IMR-90 (cell line): ENCODE measurements around the gene MPP2. TPM values are rescaled to one million over a fixed set of nuclear protein-coding genes. Genes with fewer than 3 reads are reported as not detected.

Experiments used
- ATAC-seq: fragments of 200-7000 bp; cut with Tn5 transposase; 2 replicates; pipeline ENCODE4 v1.9.1; 2020; ENCODE audit warnings: low read depth, mild to moderate bottlenecking, moderate library complexity
- BruUV-seq: library from RNA; stranded (reverse); fragments of 400-500 nt; replicated peaks from 2 replicates; lab custom pipeline; 2021; lab: Mats Ljungman, UMichigan
- CTCF ChIA-PET: fragments of 300-600 bp; formaldehyde crosslinking; extraction: SDS; loops from one replicate; lab custom pipeline; 2021; ENCODE audit warnings: antibody characterized with exemption; lab: Yijun Ruan, JAX
- POLR2A ChIA-PET: fragments of 300-600 bp; sonication (Branson Sonifier 250); formaldehyde crosslinking; loops from one replicate; lab custom pipeline; 2022; ENCODE audit warnings: antibody characterized with exemption; ENCODE audit not compliant: unreplicated experiment; lab: Charles Lee
- DNase-seq: peaks from one replicate; pipeline ENCODE4 v3.0.0; 2013
- H2AFZ ChIP-seq: replicated peaks from 2 replicates; pipeline ENCODE3; 2013; ENCODE audit warnings: low read length, mild to moderate bottlenecking; ENCODE audit not compliant: poor library complexity
- H2AK5ac ChIP-seq: 2 replicates; pipeline ENCODE4 v1.6.1; 2013; ENCODE audit warnings: low read depth, low read length, inconsistent platforms
- H2AK9ac ChIP-seq: replicated peaks from 2 replicates; pipeline ENCODE3; 2013; ENCODE audit warnings: mild to moderate bottlenecking, low read depth, low read length, moderate library complexity; ENCODE audit not compliant: poor library complexity
- H2BK120ac ChIP-seq: 2 replicates; pipeline ENCODE4 v1.6.1; 2013; ENCODE audit warnings: low read depth, low read length, inconsistent platforms
- H2BK15ac ChIP-seq: 3 replicates; pipeline ENCODE4 v1.6.1; 2013; ENCODE audit warnings: low read depth, low read length, inconsistent platforms
- H2BK20ac ChIP-seq: 2 replicates; pipeline ENCODE4 v1.6.1; 2013; ENCODE audit warnings: low read depth, mild to moderate bottlenecking, inconsistent platforms, low read length, moderate library complexity
- H2BK5ac ChIP-seq: 2 replicates; pipeline ENCODE4 v1.6.1; 2013; ENCODE audit warnings: mild to moderate bottlenecking, low read depth, low read length, inconsistent platforms; ENCODE audit not compliant: poor library complexity, severe bottlenecking
- H3K14ac ChIP-seq: replicated peaks from 2 replicates; pipeline ENCODE4 v1.6.1; 2013; ENCODE audit warnings: low read depth, low read length, inconsistent platforms
- H3K18ac ChIP-seq: 2 replicates; pipeline ENCODE4 v1.6.1; 2013; ENCODE audit warnings: low read depth, low read length, control low read depth
- H3K23ac ChIP-seq: 2 replicates; pipeline ENCODE4 v1.6.1; 2013; ENCODE audit warnings: low read depth, low read length, inconsistent platforms
- H3K27ac ChIP-seq: 2 replicates; pipeline ENCODE4 v1.5.1; 2013; ENCODE audit warnings: mild to moderate bottlenecking, control low read depth, low read length; ENCODE audit not compliant: insufficient read depth
- H3K27me3 ChIP-seq: 2 replicates; pipeline ENCODE4 v1.6.1; 2013; ENCODE audit warnings: low read length; ENCODE audit not compliant: control insufficient read depth, insufficient read depth
- H3K36me3 ChIP-seq: 2 replicates; pipeline ENCODE4 v1.6.1; 2013; ENCODE audit warnings: low read length, mixed read lengths; ENCODE audit not compliant: control insufficient read depth, insufficient read depth
- H3K4ac ChIP-seq: 2 replicates; pipeline ENCODE4 v1.6.1; 2013; ENCODE audit warnings: low read depth, low read length, inconsistent platforms
- H3K4me1 ChIP-seq: 2 replicates; pipeline ENCODE4 v1.6.1; 2013; ENCODE audit warnings: low read length, mixed read lengths; ENCODE audit not compliant: control insufficient read depth, insufficient read depth
- H3K4me2 ChIP-seq: 2 replicates; pipeline ENCODE4 v1.6.1; 2013; ENCODE audit warnings: low read depth, mild to moderate bottlenecking, control low read depth, low read length, moderate library complexity
- H3K4me3 ChIP-seq: 2 replicates; pipeline ENCODE4 v1.5.1; 2013; ENCODE audit warnings: low read depth, mild to moderate bottlenecking, control low read depth, low read length, moderate library complexity; ENCODE audit not compliant: insufficient read depth
- H3K56ac ChIP-seq: 2 replicates; pipeline ENCODE4 v1.6.1; 2013; ENCODE audit warnings: low read length, inconsistent platforms; ENCODE audit not compliant: insufficient read depth; ENCODE audit errors: extremely low read depth
- H3K79me1 ChIP-seq, 2 experiments: 2 replicates each; pipeline ENCODE4 v1.6.1; 2013; ENCODE audit warnings: low read length in 2 of 2, inconsistent platforms in 1 of 2, low read depth in 1 of 2
- H3K9ac ChIP-seq: 2 replicates; pipeline ENCODE4 v1.6.1; 2013; ENCODE audit warnings: low read depth, low read length, control low read depth
- H3K9me1 ChIP-seq: 2 replicates; pipeline ENCODE4 v1.6.1; 2013; ENCODE audit warnings: low read length, inconsistent platforms; ENCODE audit not compliant: insufficient read depth
- H3K9me3 ChIP-seq: 2 replicates; pipeline ENCODE4 v1.6.1; 2013; ENCODE audit warnings: low read length; ENCODE audit not compliant: control insufficient read depth, insufficient read depth
- H4K20me1 ChIP-seq: 2 replicates; pipeline ENCODE4 v1.6.1; 2013; ENCODE audit warnings: low read length, inconsistent platforms; ENCODE audit not compliant: insufficient read depth
- H4K5ac ChIP-seq: 2 replicates; pipeline ENCODE4 v1.6.1; 2013; ENCODE audit warnings: mild to moderate bottlenecking, low read depth, low read length, control low read depth
- H4K8ac ChIP-seq, 2 experiments: 2 replicates each; pipeline ENCODE4 v1.6.1; 2013; ENCODE audit warnings: low read depth in 2 of 2, low read length in 2 of 2, control low read depth in 1 of 2, inconsistent platforms in 1 of 2
- H4K91ac ChIP-seq: 2 replicates; pipeline ENCODE4 v1.6.1; 2013; ENCODE audit warnings: low read depth, low read length, inconsistent platforms; ENCODE audit not compliant: insufficient read depth
- CTCF ChIP-seq: conservative IDR thresholded peaks from 2 replicates; pipeline ENCODE4 v1.5.1; 2012; ENCODE audit warnings: mild to moderate bottlenecking, low read depth, low read length, improper control_type of control experiment
- POLR2A ChIP-seq: IDR thresholded peaks from 2 replicates; pipeline ENCODE4 v1.6.1; 2012; ENCODE audit warnings: mild to moderate bottlenecking, low read depth, low read length
- RFX5 ChIP-seq: IDR thresholded peaks from 2 replicates; pipeline ENCODE4 v1.8.0; 2012; ENCODE audit warnings: low read depth, mild to moderate bottlenecking, low read length, moderate library complexity
- WGBS, 2 experiments: methylation state at CpG; one replicate each; pipeline versions ENCODE4 v1.1.5 to v1.1.7; 2013; ENCODE audit warnings: missing lambda C conversion rate in 2 of 2; ENCODE audit not compliant: insufficient read length in 1 of 2; ENCODE audit errors: extremely low coverage in 2 of 2; 5-methylcytosine and 5-hydroxymethylcytosine counted together
- dilution Hi-C: fragments of 300-500 bp; cut with HindIII; formaldehyde crosslinking; loops from one replicate; pipeline ENCODE4 v1.14.3; 2018; ENCODE audit warnings: low sequenced_read_pairs; ENCODE audit not compliant: unreplicated experiment
- in situ Hi-C: fragments of 300-500 bp; cut with MboI; formaldehyde crosslinking; loops from 3 replicates; pipeline ENCODE4 v1.14.3; 2019; ENCODE audit warnings: low sequenced_read_pairs, inconsistent platforms, mixed read lengths
- intact Hi-C: fragments of 100-400 bp; cut with micrococcal nuclease; formaldehyde crosslinking; loops from 2 replicates; pipeline ENCODE4 v1.10.0; 2022
- polyA plus RNA-seq, 3 experiments: library from polyadenylated mRNA; depleted of rRNA; stranded (reverse); fragments of >200 nt; gene quantifications; 2 replicates each; pipeline ENCODE4 v1.2.3, GENCODE V29; 2012; ENCODE audit warnings: low replicate concordance in 1 of 3
- total RNA-seq: library from RNA; depleted of rRNA; stranded (reverse); fragments of >200 nt; gene quantifications from 2 replicates; pipeline ENCODE4 v1.2.3, GENCODE V29; 2012
- TF ChIP-seq, protein P1 (sequence below): fragments of 150-350 bp; IDR thresholded peaks from 2 replicates; pipeline ENCODE4 v1.6.1; 2017; ENCODE audit warnings: mild to moderate bottlenecking, antibody characterized with exemption, low read length, low read depth
- TF ChIP-seq, protein P2 (sequence below): fragments of 150-350 bp; IDR thresholded peaks from 2 replicates; pipeline ENCODE4 v1.6.1; 2016; ENCODE audit warnings: low read depth, mild to moderate bottlenecking, low read length, moderate library complexity, borderline replicate concordance

MPP2 gene
- total and polyA plus RNA-seq, 2 of the 4 experiments (the other 2 are of a cell fraction) = 3.2 to 3.8 TPM

DNA sequence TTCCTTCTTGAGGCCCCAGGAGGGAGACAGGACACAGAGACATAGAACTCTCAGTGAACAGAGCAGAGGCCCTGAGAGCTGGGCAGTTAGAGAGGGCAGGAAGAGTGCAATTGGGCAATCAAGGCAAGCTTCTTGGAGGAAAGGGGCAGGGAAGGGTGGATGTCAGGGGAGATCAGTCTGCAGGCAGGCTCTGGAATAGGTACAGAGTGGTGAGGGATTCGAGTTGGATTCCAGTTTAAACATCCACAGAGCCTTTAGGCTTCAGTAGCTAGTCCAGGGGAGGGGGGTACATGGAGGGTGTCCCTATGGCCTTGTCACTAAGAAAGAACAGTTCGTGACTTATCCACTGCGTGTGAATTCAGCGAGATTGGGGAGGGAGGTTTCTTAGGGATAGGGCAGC lies 44.4 kb upstream of the MPP2 start:
- Histone ChIP-seq H4K91ac (no peak overlapping the region), H2AK5ac (no peak overlapping the region), H3K9me3 (peaks cover 3% of the 10 kb centered on the region; the same call in 1 of the 2 replicates), H4K5ac (no peak overlapping the region), H2BK15ac (no peak overlapping the region), H3K36me3 (no peaks in the 10 kb centered on the region), H3K4me1 (no peaks in the 10 kb centered on the region), H3K27ac (no peak overlapping the region), H3K23ac (no peak overlapping the region), H2BK20ac (no peak overlapping the region), H3K18ac (no peak overlapping the region), H2AK9ac (no peak overlapping the region), H3K4ac (no peak overlapping the region), H3K79me1 (no peaks in the 10 kb centered on the region), H3K14ac (no peak overlapping the region), H4K8ac (no peak overlapping the region), H3K4me2 (no peak overlapping the region), H3K9ac (no peak overlapping the region), H2BK5ac (no peak overlapping the region), H3K9me1 (no peaks in the 10 kb centered on the region), H2AFZ (no peak overlapping the region), H2BK120ac (no peak overlapping the region), H4K20me1 (0 out of 2 replicates have a peak, but pooled peaks cover 6% of the 10 kb centered on the region), H3K4me3 (no peak overlapping the region), H3K27me3 (peaks cover 71% of the 10 kb centered on the region), H3K56ac (no peak overlapping the region)
- 80% methylated on average over 1 of the region's 4 CpGs; no CpG with 5 or more reads in 1 of the 2 experiments for WGBS, 2 experiments
- ChIA-PET POLR2A (no interaction called here), CTCF (no interaction called here)
- ATAC-seq (no peak), DNase-seq (no peak)
- BruUV-seq = no TSS peak
- TF ChIP-seq, protein P1, sequence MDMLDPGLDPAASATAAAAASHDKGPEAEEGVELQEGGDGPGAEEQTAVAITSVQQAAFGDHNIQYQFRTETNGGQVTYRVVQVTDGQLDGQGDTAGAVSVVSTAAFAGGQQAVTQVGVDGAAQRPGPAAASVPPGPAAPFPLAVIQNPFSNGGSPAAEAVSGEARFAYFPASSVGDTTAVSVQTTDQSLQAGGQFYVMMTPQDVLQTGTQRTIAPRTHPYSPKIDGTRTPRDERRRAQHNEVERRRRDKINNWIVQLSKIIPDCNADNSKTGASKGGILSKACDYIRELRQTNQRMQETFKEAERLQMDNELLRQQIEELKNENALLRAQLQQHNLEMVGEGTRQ = no peak
- TF ChIP-seq, protein P2, sequence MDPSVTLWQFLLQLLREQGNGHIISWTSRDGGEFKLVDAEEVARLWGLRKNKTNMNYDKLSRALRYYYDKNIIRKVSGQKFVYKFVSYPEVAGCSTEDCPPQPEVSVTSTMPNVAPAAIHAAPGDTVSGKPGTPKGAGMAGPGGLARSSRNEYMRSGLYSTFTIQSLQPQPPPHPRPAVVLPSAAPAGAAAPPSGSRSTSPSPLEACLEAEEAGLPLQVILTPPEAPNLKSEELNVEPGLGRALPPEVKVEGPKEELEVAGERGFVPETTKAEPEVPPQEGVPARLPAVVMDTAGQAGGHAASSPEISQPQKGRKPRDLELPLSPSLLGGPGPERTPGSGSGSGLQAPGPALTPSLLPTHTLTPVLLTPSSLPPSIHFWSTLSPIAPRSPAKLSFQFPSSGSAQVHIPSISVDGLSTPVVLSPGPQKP = no peak
- TF ChIP-seq CTCF (no peak), POLR2A (no peak), RFX5 (no peak)
- intact Hi-C loops = no loop called here
- dilution Hi-C loops = no loop called here
- in situ Hi-C loops = no loop called here
